Dedifferentiated amniotic fluid mesenchymal stem cell (primary cell): ENCODE data around the gene PTK6.
"Not testable (repeated sequence)": the region's sequence is repeated elsewhere in the genome, so short reads cannot be mapped to it uniquely, and the experiment has no call there.

ENCODE experiments used
- DNase-seq: peaks from one replicate; pipeline ENCODE4 v3.0.0-alpha.2; 2016; ENCODE audit errors: extremely low spot score

Gene PTK6

GRCh38 chr20:63495167-63495720 is 41.9 kb downstream of the PTK6 start:
- DNase-seq, result no peak

- no peak for DNase-seq
Observed at GRCh38 chr20:63494420-63495166, 42.6 kb downstream of the PTK6 start.

- DNase-seq, result no peak
Observed at GRCh38 chr20:63494084-63494419, 43.1 kb downstream of the PTK6 start.

- no peak for DNase-seq
Observed at GRCh38 chr20:63493563-63494020, 43.6 kb downstream of the PTK6 start.

- DNase-seq, result no peak
Observed at GRCh38 chr20:63492982-63493381, 44.2 kb downstream of the PTK6 start.

GRCh38 chr20:63492518-63492917 is 44.7 kb downstream of the PTK6 start:
- DNase-seq, result no peak

- DNase-seq, result no peak
Observed at GRCh38 chr20:63491635-63492230, 45.4 kb downstream of the PTK6 start.

GRCh38 chr20:63491078-63491477 is 46.1 kb downstream of the PTK6 start:
- no peak for DNase-seq

GRCh38 chr20:63490416-63490815 is 46.8 kb downstream of the PTK6 start:
- no peak for DNase-seq

GRCh38 chr20:63488315-63489251 is 48.6 kb downstream of the PTK6 start:
- DNase-seq, result no peak

- DNase-seq, result no peak
Observed at GRCh38 chr20:63487781-63488241, 49.4 kb downstream of the PTK6 start.

- DNase-seq, result no peak
Observed at GRCh38 chr20:63487116-63487764, 49.9 kb downstream of the PTK6 start.

- no peak for DNase-seq
Observed at GRCh38 chr20:63486300-63486855, 50.8 kb downstream of the PTK6 start.

- no peak for DNase-seq
Observed at GRCh38 chr20:63484651-63485403, 52.3 kb downstream of the PTK6 start.

GRCh38 chr20:63484236-63484635 is 52.9 kb downstream of the PTK6 start:
- no peak for DNase-seq

- DNase-seq, result no peak
Observed at GRCh38 chr20:63483834-63484233, 53.3 kb downstream of the PTK6 start.

GRCh38 chr20:63482021-63482587 is 55.1 kb downstream of the PTK6 start:
- no peak for DNase-seq

- no peak for DNase-seq
Observed at GRCh38 chr20:63481503-63481902, 55.7 kb downstream of the PTK6 start.

- not testable (repeated sequence) for DNase-seq
Observed at GRCh38 chr20:63479695-63480419, 57.3 kb downstream of the PTK6 start.
